Astrocyte (in vitro differentiated cells and primary cell): ENCODE measurements around the gene HEXIM2.

Experiments
- EZH2 ChIP-seq: IDR thresholded peaks from 2 replicates; pipeline ENCODE4 v1.6.1; 2012; ENCODE audit warnings: mild to moderate bottlenecking, low read length, inconsistent platforms; ENCODE audit not compliant: insufficient read depth
- TF ChIP-seq, protein P1 (sequence below): IDR thresholded peaks from 2 replicates; pipeline ENCODE4 v1.5.1; 2011; ENCODE audit warnings: low read depth, mild to moderate bottlenecking, inconsistent platforms, low read length, moderate library complexity; ENCODE audit not compliant: insufficient read depth

DNA sequence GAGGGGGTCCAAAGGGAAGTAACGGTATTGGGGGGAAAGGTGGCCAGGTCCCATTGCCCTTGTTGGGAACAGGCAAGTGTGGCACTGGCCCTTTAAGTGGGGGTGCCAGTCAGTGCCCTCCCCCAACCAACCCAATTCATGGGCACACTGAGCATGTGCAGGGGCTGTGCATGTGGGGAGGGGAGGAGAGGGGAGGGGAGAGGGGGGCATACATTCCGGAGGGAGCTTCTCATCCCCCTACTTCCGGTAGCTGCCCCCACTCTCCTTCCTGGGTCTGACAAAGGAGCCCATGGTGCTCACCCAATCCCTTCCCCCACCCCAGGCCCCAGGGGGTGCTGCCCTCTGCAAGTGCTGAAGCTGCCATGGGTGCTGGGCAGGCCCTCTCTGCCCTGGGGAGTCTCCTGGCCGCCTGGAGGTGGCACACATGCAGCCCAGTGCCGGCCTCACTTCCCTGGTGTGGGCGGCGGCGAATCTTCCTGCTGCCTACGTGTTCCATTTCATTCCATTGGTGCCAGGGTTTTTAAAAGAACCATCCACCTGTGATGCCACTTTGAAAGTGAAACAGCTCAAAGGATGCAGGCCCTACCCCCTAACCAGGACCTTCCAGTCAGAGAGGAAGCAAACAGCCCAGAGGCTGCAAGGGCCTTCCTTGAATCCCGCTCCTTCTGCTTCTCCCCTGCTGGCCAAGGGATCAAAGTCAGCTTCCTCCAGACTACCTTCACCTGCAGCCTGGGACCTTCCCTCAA, 11.0 kb downstream of the HEXIM2 start:
- TF ChIP-seq, protein P1, sequence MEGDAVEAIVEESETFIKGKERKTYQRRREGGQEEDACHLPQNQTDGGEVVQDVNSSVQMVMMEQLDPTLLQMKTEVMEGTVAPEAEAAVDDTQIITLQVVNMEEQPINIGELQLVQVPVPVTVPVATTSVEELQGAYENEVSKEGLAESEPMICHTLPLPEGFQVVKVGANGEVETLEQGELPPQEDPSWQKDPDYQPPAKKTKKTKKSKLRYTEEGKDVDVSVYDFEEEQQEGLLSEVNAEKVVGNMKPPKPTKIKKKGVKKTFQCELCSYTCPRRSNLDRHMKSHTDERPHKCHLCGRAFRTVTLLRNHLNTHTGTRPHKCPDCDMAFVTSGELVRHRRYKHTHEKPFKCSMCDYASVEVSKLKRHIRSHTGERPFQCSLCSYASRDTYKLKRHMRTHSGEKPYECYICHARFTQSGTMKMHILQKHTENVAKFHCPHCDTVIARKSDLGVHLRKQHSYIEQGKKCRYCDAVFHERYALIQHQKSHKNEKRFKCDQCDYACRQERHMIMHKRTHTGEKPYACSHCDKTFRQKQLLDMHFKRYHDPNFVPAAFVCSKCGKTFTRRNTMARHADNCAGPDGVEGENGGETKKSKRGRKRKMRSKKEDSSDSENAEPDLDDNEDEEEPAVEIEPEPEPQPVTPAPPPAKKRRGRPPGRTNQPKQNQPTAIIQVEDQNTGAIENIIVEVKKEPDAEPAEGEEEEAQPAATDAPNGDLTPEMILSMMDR: no peak
- TF ChIP-seq EZH2: no peak
